Measurements from ENCODE around the gene AMER3.

GRCh38 chr2:130767408-130767775, 12.1 kb downstream of the AMER3 start:
- TF ChIP-seq POLR2A (IDR thresholded peaks at IDR 0.05; ENCODE audit: low read length) (no peak), GATA1 (IDR thresholded peaks at IDR 0.05; ENCODE audit: low read depth, low read length) (no peak)
